BLaER1 (cell line): Measurements from ENCODE around the gene TAS1R1.

Experiments used
- H3K27ac ChIP-seq: shearing (Covaris generic); formaldehyde crosslinking; 2 replicates; pipeline ENCODE4 v1.8.1; 2022
- H3K27me3 ChIP-seq: shearing (Covaris generic); formaldehyde crosslinking; 2 replicates; pipeline ENCODE4 v1.8.1; 2022
- H3K36me3 ChIP-seq: shearing (Covaris generic); formaldehyde crosslinking; 2 replicates; pipeline ENCODE4 v1.8.1; 2022
- H3K4me1 ChIP-seq: shearing (Covaris generic); formaldehyde crosslinking; 2 replicates; pipeline ENCODE4 v1.8.1; 2022
- H3K4me2 ChIP-seq: shearing (Covaris generic); formaldehyde crosslinking; 2 replicates; pipeline ENCODE4 v1.8.1; 2022
- H3K4me3 ChIP-seq: shearing (Covaris generic); formaldehyde crosslinking; 2 replicates; pipeline ENCODE4 v1.8.1; 2022
- H3K9ac ChIP-seq: shearing (Covaris generic); formaldehyde crosslinking; 2 replicates; pipeline ENCODE4 v1.8.1; 2022
- H3K9me3 ChIP-seq: shearing (Covaris generic); formaldehyde crosslinking; 2 replicates; pipeline ENCODE4 v1.8.1; 2022
- H4K20me1 ChIP-seq: shearing (Covaris generic); formaldehyde crosslinking; 2 replicates; pipeline ENCODE4 v1.8.1; 2022
- Cebpa-rat ChIP-seq: shearing (Covaris generic); IDR thresholded peaks from 2 replicates; pipeline ENCODE4 v1.8.1; 2022

TAS1R1 gene

DNA sequence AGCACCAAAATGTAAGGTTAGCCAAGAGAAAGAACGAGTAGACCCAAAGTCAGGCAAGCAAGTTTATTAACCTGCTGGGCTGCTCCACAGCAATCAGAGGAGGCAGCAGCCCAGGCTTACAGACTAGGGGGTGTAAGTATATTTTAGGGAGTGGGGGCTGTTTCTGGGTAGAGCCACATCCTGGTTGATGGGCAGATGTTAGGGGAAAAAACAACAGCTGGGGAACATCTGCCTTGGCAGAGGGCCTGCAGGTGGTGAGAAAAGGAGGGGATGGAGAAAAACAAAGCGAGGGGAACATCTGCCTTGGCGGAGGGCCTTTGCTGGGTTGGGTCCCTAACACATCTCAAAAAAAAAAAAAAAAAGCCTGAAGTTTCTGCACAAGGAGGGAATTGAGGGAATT lies 15.0 kb downstream of the TAS1R1 start:
- peaks cover 7% of the 10 kb centered on the region for H3K9me3 ChIP-seq
- no peaks in the 10 kb centered on the region for H4K20me1 ChIP-seq
- H3K4me2 ChIP-seq, result peak overlapping the region; percentile 65
- no peak for TF ChIP-seq Cebpa-rat
- peaks cover 14% of the 10 kb centered on the region for H3K4me1 ChIP-seq
- H3K9ac ChIP-seq, result no peak overlapping the region
- H3K4me3 ChIP-seq, result no peak overlapping the region
- H3K36me3 ChIP-seq, result no peaks in the 10 kb centered on the region
- H3K27me3 ChIP-seq, result no peaks in the 10 kb centered on the region
- H3K27ac ChIP-seq, result no peak overlapping the region

DNA sequence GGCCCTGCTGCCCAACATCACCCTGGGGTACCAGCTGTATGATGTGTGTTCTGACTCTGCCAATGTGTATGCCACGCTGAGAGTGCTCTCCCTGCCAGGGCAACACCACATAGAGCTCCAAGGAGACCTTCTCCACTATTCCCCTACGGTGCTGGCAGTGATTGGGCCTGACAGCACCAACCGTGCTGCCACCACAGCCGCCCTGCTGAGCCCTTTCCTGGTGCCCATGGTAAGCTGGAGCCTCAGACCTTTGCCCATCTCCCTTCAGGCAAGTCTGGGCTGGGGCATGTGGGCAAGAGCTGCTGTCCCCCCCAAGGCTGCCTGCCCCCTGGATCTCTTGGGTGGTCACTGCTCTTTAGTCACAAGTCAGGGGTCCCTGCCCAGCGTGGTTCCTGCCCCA lies 15.9 kb downstream of the TAS1R1 start:
- TF ChIP-seq Cebpa-rat, result no peak
- peaks cover 14% of the 10 kb centered on the region for H3K4me1 ChIP-seq
- H3K27me3 ChIP-seq, result no peaks in the 10 kb centered on the region
- no peak overlapping the region for H3K4me3 ChIP-seq
- no peak overlapping the region for H3K4me2 ChIP-seq
- no peaks in the 10 kb centered on the region for H3K36me3 ChIP-seq
- no peak overlapping the region for H3K27ac ChIP-seq
- H3K9ac ChIP-seq, result no peak overlapping the region
- peaks cover 7% of the 10 kb centered on the region for H3K9me3 ChIP-seq
- no peaks in the 10 kb centered on the region for H4K20me1 ChIP-seq

DNA sequence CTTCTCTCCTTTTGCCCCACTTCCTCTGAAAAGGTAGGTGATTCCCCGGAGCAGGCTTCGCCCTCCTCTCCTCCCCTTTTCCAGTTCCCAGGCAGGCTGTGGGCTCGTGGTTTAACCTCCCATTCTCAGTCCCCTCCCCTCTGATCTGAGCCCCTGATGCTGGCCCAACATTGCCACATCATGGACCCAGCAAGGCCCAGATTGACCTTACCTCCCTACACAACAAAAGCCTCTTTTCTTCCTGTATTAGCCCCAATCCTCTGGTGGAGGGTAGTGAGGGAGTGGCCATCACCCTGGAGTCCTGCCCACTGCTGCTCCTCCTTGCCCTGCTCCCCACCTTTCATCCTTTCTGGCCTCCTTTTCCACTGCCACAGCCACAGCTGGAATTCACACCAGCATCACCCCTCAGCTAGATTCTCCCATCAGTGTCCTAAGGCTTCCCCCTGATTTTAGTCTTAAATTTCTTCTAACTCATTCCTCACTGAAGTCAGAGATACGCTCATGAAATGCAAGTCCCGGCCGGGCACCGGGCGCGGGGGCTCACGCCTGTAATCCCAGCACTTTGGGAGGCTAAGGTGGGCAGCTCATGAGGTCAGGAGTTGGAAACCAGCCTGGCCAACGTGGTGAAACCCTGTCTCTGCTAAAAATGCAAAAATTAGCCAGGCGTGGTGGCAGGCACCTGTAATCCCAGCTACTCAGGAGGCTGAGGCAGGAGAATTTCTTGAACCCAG lies 17.7 kb downstream of the TAS1R1 start:
- no peak overlapping the region for H3K9ac ChIP-seq
- no peak overlapping the region for H3K4me2 ChIP-seq

DNA sequence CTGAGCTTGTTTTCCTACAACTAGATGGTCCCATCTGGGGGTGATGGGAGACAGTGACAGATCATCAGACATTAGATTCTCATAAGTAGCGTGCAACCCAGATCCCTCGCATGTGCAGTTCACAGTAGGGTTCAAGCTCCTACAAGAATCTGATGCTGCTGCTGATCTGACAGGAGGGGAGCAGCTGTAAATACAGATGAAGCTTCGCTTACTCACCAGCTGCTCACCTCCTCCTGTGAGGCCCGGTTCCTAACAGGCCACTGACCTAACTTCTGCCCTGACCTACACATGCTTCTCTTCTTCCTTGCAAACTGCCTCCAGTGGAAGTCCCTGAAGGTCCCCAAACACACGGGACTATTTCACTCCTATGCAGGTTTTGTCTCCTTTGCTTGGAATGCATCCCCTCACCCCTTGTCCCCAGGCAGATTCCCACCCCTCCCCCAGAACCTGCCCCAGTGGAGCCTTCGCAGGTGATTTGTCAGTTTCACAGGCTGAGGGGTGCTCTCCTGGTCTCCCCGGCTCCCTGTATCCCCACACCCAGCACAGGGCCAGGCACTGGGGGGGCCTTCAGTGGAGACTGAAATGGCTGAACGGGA lies 19.0 kb downstream of the TAS1R1 start:
- no peak overlapping the region for H3K4me3 ChIP-seq
- H3K9me3 ChIP-seq, result peaks cover 7% of the 10 kb centered on the region
- no peak overlapping the region for H3K9ac ChIP-seq
- H3K4me2 ChIP-seq, result no peak overlapping the region
- no peaks in the 10 kb centered on the region for H4K20me1 ChIP-seq
- TF ChIP-seq Cebpa-rat, result no peak
- H3K27me3 ChIP-seq, result no peaks in the 10 kb centered on the region
- no peaks in the 10 kb centered on the region for H3K36me3 ChIP-seq
- peaks cover 28% of the 10 kb centered on the region for H3K4me1 ChIP-seq
- no peak overlapping the region for H3K27ac ChIP-seq

More for the DNA sequence above, 17.7 kb downstream of the TAS1R1 start:
- Histone ChIP-seq H4K20me1 (no peaks in the 10 kb centered on the region), H3K9me3 (peaks cover 7% of the 10 kb centered on the region), H3K27ac (no peak overlapping the region), H3K4me3 (no peak overlapping the region), H3K27me3 (no peaks in the 10 kb centered on the region), H3K4me1 (peaks cover 15% of the 10 kb centered on the region), H3K36me3 (no peaks in the 10 kb centered on the region)
- no peak for TF ChIP-seq Cebpa-rat

DNA sequence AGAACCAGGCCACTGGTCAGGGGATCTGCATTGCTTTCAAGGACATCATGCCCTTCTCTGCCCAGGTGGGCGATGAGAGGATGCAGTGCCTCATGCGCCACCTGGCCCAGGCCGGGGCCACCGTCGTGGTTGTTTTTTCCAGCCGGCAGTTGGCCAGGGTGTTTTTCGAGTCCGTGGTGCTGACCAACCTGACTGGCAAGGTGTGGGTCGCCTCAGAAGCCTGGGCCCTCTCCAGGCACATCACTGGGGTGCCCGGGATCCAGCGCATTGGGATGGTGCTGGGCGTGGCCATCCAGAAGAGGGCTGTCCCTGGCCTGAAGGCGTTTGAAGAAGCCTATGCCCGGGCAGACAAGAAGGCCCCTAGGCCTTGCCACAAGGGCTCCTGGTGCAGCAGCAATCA lies 19.7 kb downstream of the TAS1R1 start:
- Histone ChIP-seq H3K36me3 (no peaks in the 10 kb centered on the region), H4K20me1 (no peaks in the 10 kb centered on the region), H3K27ac (no peak overlapping the region), H3K27me3 (no peaks in the 10 kb centered on the region), H3K4me1 (peaks cover 27% of the 10 kb centered on the region), H3K4me3 (no peak overlapping the region), H3K9ac (no peak overlapping the region), H3K4me2 (no peak overlapping the region), H3K9me3 (peaks cover 7% of the 10 kb centered on the region)
- TF ChIP-seq Cebpa-rat, result no peak

DNA sequence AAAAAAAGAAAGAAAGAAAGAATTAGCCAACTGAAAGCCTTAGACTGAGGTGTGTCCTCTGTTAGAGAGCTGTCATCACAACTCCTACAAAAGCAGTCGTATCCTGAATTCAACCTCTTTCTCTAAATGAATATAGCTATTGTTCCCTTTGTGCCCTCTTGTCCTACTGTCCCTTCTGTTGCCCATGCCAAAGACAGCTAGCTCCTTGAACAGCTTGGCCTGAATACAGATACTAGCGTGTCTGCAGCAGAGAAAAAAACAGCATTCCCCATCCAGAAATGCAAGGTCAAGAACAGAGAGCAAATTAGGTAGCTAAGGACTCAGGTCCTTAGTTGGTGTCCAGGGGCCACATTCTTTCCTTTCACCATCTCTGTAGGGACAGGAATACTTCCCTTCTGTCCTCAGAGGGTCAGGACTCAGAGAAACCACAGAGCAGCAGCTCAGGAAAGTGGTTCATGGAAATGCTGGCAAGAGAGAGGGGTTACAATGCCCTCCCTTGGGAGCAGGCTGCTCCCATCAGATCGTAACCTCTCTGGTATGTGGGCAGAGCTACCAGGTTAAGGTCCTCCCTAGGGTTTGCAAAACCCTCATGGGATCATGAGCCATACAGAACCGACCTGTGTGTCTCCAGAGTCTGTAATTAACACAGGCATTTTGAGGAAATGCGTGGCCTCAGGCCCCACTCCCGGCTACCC lies 22.9 kb downstream of the TAS1R1 start:
- no peak for TF ChIP-seq Cebpa-rat
- Histone ChIP-seq H4K20me1 (peaks cover 27% of the 10 kb centered on the region), H3K4me3 (no peak overlapping the region), H3K9me3 (no peaks in the 10 kb centered on the region), H3K27ac (0 out of 2 replicates have a peak overlapping the region, but pooled peaks have one; percentile 1), H3K27me3 (no peaks in the 10 kb centered on the region), H3K4me2 (peak overlapping the region; percentile 97), H3K36me3 (no peaks in the 10 kb centered on the region), H3K9ac (no peak overlapping the region), H3K4me1 (peaks cover 46% of the 10 kb centered on the region)

DNA sequence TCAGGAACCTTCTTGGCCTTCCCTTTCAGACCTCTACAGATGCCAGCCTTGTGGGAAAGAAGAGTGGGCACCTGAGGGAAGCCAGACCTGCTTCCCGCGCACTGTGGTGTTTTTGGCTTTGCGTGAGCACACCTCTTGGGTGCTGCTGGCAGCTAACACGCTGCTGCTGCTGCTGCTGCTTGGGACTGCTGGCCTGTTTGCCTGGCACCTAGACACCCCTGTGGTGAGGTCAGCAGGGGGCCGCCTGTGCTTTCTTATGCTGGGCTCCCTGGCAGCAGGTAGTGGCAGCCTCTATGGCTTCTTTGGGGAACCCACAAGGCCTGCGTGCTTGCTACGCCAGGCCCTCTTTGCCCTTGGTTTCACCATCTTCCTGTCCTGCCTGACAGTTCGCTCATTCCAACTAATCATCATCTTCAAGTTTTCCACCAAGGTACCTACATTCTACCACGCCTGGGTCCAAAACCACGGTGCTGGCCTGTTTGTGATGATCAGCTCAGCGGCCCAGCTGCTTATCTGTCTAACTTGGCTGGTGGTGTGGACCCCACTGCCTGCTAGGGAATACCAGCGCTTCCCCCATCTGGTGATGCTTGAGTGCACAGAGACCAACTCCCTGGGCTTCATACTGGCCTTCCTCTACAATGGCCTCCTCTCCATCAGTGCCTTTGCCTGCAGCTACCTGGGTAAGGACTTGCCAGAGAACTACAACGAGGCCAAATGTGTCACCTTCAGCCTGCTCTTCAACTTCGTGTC lies 23.7 kb downstream of the TAS1R1 start:
- Histone ChIP-seq H3K27ac (0 out of 2 replicates have a peak overlapping the region, but pooled peaks have one; percentile 1), H3K9ac (peak overlapping the region; percentile 89), H3K4me2 (peak overlapping the region; percentile 97), H3K27me3 (no peaks in the 10 kb centered on the region), H3K4me1 (peaks cover 46% of the 10 kb centered on the region), H4K20me1 (peaks cover 28% of the 10 kb centered on the region), H3K4me3 (no peak overlapping the region), H3K36me3 (no peaks in the 10 kb centered on the region), H3K9me3 (no peaks in the 10 kb centered on the region)
- no peak for TF ChIP-seq Cebpa-rat

DNA sequence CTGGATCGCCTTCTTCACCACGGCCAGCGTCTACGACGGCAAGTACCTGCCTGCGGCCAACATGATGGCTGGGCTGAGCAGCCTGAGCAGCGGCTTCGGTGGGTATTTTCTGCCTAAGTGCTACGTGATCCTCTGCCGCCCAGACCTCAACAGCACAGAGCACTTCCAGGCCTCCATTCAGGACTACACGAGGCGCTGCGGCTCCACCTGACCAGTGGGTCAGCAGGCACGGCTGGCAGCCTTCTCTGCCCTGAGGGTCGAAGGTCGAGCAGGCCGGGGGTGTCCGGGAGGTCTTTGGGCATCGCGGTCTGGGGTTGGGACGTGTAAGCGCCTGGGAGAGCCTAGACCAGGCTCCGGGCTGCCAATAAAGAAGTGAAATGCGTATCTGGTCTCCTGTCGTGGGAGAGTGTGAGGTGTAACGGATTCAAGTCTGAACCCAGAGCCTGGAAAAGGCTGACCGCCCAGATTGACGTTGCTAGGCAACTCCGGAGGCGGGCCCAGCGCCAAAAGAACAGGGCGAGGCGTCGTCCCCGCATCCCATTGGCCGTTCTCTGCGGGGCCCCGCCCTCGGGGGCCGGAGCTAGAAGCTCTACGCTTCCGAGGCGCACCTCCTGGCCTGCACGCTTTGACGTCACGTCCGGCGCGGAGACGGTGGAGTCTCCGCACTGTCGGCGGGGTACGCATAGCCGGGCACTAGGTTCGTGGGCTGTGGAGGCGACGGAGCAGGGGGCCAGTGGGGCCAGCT lies 24.4 kb downstream of the TAS1R1 start, which contains the start of gene ZBTB48:
ZBTB48 (plus strand) TSS at position 621 of the 745 bp plus-strand sequence. CDS start 616 bp downstream, outside the sequence.
- Histone ChIP-seq H3K4me1 (peaks cover 49% of the 10 kb centered on the region), H3K4me3 (peak within 1 kb of the TSS; percentile 92), H3K4me2 (peak within 1 kb of the TSS; percentile 97), H4K20me1 (peaks cover 32% of the 10 kb centered on the region), H3K9ac (peak within 1 kb of the TSS; percentile 89), H3K9me3 (no peaks in the 10 kb centered on the region), H3K27me3 (no peaks in the 10 kb centered on the region), H3K27ac (peak within 1 kb of the TSS; percentile 89), H3K36me3 (peaks cover 4% of the 10 kb centered on the region; the same call in 1 of the 2 replicates)
- TF ChIP-seq Cebpa-rat, result no peak

DNA sequence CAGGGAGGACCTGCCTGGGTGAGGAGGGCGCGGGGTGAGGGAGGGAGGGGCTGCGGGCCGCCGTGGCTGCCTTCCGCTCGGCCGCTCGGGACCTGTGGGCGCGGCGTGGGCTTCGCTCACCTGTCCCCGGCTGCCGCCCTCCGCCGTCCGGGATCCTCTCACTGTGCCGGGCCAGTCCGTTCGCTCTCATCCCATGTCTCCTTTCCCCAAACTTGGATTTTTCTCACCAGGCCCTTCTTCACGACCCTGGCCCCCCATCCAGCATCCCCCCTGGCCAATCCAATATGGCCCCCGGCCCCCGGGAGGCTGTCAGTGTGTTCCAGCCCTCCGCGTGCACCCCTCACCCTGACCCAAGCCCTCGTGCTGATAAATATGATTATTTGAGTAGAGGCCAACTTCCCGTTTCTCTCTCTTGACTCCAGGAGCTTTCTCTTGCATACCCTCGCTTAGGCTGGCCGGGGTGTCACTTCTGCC lies 25.0 kb downstream of the TAS1R1 start:
- peaks cover 38% of the 10 kb centered on the region for H4K20me1 ChIP-seq
- peaks cover 55% of the 10 kb centered on the region for H3K4me1 ChIP-seq
- no peaks in the 10 kb centered on the region for H3K9me3 ChIP-seq
- no peak for TF ChIP-seq Cebpa-rat
- H3K4me3 ChIP-seq, result peak overlapping the region; percentile 92
- peaks cover 5% of the 10 kb centered on the region; the same call in 1 of the 2 replicates for H3K36me3 ChIP-seq
- H3K27me3 ChIP-seq, result no peaks in the 10 kb centered on the region
- peak overlapping the region; percentile 89 for H3K9ac ChIP-seq
- peak overlapping the region; percentile 89 for H3K27ac ChIP-seq
- peak overlapping the region; percentile 97 for H3K4me2 ChIP-seq
